LNCaP clone FGC (cell line): Measurements from ENCODE around the gene NR5A1.

Experiments
- DNase-seq: peaks from one replicate; pipeline ENCODE4 v3.0.0-alpha.2; 2011; ENCODE audit warnings: low read depth
- H3K4me3 ChIP-seq: 2 replicates; pipeline ENCODE4 v1.5.1; 2011; ENCODE audit warnings: mild to moderate bottlenecking, low read depth, low read length, control low read depth
- CTCF ChIP-seq: IDR thresholded peaks from 2 replicates; pipeline ENCODE4 v1.5.1; 2012; ENCODE audit warnings: mild to moderate bottlenecking; ENCODE audit not compliant: control insufficient read depth, insufficient read depth; ENCODE audit errors: extremely low read depth

NR5A1 gene

GRCh38 chr9:124530246-124530645, 23.0 kb upstream of the NR5A1 start:
- DNase-seq = no peak
- no peak for TF ChIP-seq CTCF
- no peak overlapping the region for H3K4me3 ChIP-seq

DNA sequence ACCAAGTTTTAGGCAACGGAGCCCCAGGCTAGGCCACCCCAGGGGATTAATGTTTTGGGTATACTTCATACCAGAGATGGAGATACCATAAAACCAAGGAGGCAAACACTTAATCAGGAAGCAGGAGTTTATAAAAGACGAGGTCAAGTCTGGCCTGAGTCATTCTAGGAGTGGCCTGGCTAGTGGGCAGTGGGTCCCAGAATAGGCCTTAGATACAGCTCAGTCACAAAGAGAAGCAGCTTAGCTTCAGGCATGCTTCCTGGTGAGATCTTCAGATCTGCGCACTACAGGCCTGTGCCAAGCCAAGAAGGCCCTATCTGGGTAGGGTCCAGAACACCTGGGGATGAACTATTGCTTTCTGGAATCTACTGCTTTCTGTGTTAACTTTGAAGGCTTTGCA, 20.6 kb upstream of the NR5A1 start:
- no peak for DNase-seq
- H3K4me3 ChIP-seq = no peak overlapping the region
- TF ChIP-seq CTCF = no peak

DNA sequence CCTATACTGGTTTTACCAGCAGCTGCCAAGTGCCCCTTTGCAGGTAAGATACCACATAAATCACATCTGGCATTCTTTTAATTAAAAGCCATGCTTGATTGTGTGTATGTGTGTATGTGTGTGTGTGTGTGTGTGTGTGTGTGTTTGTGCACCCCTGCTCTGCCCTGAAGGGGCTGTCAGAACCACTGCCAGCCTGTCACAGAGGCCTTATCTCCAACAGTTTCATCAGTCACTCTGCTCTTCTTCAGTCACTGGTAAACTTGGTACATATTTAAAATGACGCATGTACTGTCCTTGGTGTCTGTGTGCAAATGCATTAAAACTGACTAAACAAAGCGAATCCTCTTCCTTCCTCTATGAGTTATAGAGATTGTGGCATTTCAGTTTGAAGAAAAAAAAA, 19.0 kb upstream of the NR5A1 start:
- no peak overlapping the region for H3K4me3 ChIP-seq
- no peak for TF ChIP-seq CTCF
- DNase-seq = no peak

DNA sequence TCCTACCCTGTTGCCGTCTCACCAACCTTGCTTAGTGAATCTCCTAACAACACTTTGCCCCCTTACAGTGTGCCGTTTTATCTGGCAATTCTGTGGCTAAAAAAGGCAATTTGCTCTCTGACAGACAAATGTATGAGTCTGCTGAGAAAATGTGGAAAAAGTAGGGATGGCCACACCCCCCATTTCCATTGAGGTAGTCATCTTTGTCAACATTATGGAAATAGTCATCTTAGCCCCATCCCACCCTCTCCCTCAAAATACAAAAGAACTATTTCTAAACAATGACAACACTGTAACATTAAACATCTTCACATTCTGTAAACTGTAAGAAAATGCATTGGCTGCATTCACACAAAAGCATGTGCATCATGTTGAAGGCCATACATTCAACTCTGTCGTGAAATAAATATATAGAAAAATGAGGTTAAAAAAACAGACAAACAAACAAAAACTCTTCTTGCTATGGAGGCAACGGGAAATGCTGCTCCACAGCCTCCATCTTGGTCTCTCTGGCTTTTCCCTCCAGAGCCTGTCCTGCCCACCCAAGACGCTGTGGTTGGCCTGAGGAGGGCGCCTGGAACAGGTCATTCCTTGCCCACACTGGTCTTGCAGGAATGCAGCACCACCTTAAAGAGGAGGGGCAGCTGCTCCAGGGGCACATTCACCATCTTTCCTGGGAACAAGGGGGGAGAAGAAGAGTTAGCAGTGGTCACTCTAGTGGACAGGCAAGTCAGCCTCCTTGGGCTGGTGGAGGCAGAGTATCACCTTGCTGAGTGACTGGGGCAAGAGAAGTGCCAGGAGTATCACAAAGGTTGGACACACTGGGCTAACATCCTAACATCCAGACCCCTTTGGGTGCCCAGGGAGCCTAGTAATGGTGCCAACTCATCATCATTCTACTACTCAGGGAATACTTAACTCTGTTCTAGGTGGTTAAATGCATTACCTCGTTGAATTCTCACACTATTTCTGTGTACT, 15.2 kb upstream of the NR5A1 start:
- H3K4me3 ChIP-seq = no peak overlapping the region
- TF ChIP-seq CTCF = no peak
- no peak for DNase-seq

GRCh38 chr9:124521142-124521541, 13.9 kb upstream of the NR5A1 start:
- no peak for DNase-seq
- H3K4me3 ChIP-seq = no peak overlapping the region
- TF ChIP-seq CTCF = no peak

GRCh38 chr9:124520206-124520596, 13.0 kb upstream of the NR5A1 start:
- DNase-seq = no peak
- H3K4me3 ChIP-seq = no peak overlapping the region
- TF ChIP-seq CTCF = no peak

DNA sequence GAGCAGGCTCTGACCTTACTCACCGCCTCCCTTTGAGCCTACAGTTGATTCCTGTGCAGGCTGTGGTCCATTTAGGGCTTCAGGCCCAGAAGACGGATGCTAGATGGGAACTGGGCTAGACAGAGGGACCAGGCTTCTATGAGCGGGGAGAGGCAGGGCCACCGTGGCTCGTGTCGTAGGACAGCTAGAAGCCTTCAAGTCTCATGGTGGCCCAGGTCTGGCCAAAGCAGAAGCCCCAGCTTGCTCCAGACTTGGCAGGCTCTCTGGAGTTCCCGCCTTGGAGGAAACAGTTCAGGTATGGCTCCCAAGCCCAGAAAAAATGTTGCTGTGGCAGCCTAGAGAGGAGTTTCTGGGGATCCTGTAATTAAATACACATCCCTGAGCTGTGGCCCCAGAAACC, 10.9 kb upstream of the NR5A1 start:
- no peak for DNase-seq
- H3K4me3 ChIP-seq = no peak overlapping the region
- no peak for TF ChIP-seq CTCF
